Left ventricle myocardium inferior (tissue), 1 donor: ENCODE measurements around the gene UNC45A. TPM values are rescaled to one million over a fixed set of nuclear protein-coding genes. Genes with fewer than 3 reads are reported as not detected.
A peak's percentile ranks its signal among the peaks of the same experiment; 100 is the strongest.

ENCODE experiments used
- DNase-seq: peaks from one replicate; pipeline ENCODE4 v3.0.0-alpha.2; 2020
- H3K27ac ChIP-seq: fragments of 200-600 bp; replicated peaks from 2 replicates; pipeline ENCODE4 v1.8.0; 2021
- H3K27me3 ChIP-seq: fragments of 200-600 bp; 2 replicates; pipeline ENCODE4 v1.8.0; 2021; ENCODE audit warnings: low read depth
- H3K36me3 ChIP-seq: fragments of 200-600 bp; 2 replicates; pipeline ENCODE4 v1.8.0; 2021
- H3K4me1 ChIP-seq: fragments of 200-600 bp; 2 replicates; pipeline ENCODE4 v1.8.0; 2021
- H3K4me3 ChIP-seq: fragments of 200-600 bp; 2 replicates; pipeline ENCODE4 v1.8.0; 2021; ENCODE audit warnings: mild to moderate bottlenecking, moderate library complexity
- H3K9me3 ChIP-seq: fragments of 200-600 bp; replicated peaks from 2 replicates; pipeline ENCODE4 v1.8.0; 2021
- CTCF ChIP-seq: fragments of 200-600 bp; IDR thresholded peaks from 2 replicates; pipeline ENCODE4 v1.8.0; 2021; ENCODE audit warnings: antibody characterized with exemption, mild to moderate bottlenecking, borderline replicate concordance
- intact Hi-C: fragments of 100-400 bp; cut with micrococcal nuclease; formaldehyde crosslinking; loops from one replicate; pipeline ENCODE4 v1.11.0; 2022
- total RNA-seq: library from RNA; stranded (reverse); fragmentation: NEBNext Ultra II Directional; extraction: Animal tissue kit (Norgen Biotek cat#: 25700); gene quantifications from one replicate; pipeline ENCODE4 v1.2.1, GENCODE V29; 2021
- donor health status: DM: no; HTN: yes; CAD: no; lungs with severe emphysema.

UNC45A gene
- total RNA-seq, 1 donor from 2014 or later, result 21.9 TPM

- intact Hi-C loops, result no loop called here
- no peaks in the 10 kb centered on the region for H3K27me3 ChIP-seq
- no peaks in the 10 kb centered on the region for H3K9me3 ChIP-seq
- TF ChIP-seq CTCF, result peak; percentile 87
- H3K36me3 ChIP-seq, result peaks cover 27% of the 10 kb centered on the region
- H3K4me3 ChIP-seq, result peak overlapping the region; percentile 94
- H3K4me1 ChIP-seq, result peaks cover 58% of the 10 kb centered on the region
- peak overlapping the region; percentile 98 for H3K27ac ChIP-seq
- peak; percentile 76 for DNase-seq
Observed at GRCh38 chr15:90902040-90902839, 32.8 kb upstream of the UNC45A start.

GRCh38 chr15:90902840-90903732 is 32.0 kb upstream of the UNC45A start, which contains the start of gene MAN2A2:
Gene MAN2A2 (plus strand): TSS chr15:90903302. CDS start chr15:90904208, 906 bp downstream.
- peak within 1 kb of the TSS; percentile 94 for H3K4me3 ChIP-seq

GRCh38 chr15:90903733-90904536 is 31.1 kb upstream of the UNC45A start:
- Histone ChIP-seq H3K4me1 (peaks cover 75% of the 10 kb centered on the region), H3K27ac (peak overlapping the region; percentile 98), H3K9me3 (no peaks in the 10 kb centered on the region), H3K36me3 (peaks cover 38% of the 10 kb centered on the region), H3K4me3 (peak overlapping the region; percentile 94), H3K27me3 (no peaks in the 10 kb centered on the region)
- intact Hi-C loops, result no loop called here
- DNase-seq, result no peak
- no peak for TF ChIP-seq CTCF

More at GRCh38 chr15:90902840-90903732, 32.0 kb upstream of the UNC45A start, which contains the start of gene MAN2A2:
- peak within 1 kb of the TSS; percentile 98 for H3K27ac ChIP-seq
- no peaks in the 10 kb centered on the region for H3K27me3 ChIP-seq
- DNase-seq, result peak; percentile 68
- intact Hi-C loops, result no loop called here
- peaks cover 66% of the 10 kb centered on the region for H3K4me1 ChIP-seq
- no peak for TF ChIP-seq CTCF
- no peaks in the 10 kb centered on the region for H3K9me3 ChIP-seq
- peaks cover 34% of the 10 kb centered on the region for H3K36me3 ChIP-seq

GRCh38 chr15:90904746-90905145 is 30.3 kb upstream of the UNC45A start:
- Histone ChIP-seq H3K27me3 (no peaks in the 10 kb centered on the region), H3K9me3 (no peaks in the 10 kb centered on the region), H3K4me3 (no peak overlapping the region), H3K4me1 (peaks cover 83% of the 10 kb centered on the region), H3K36me3 (peaks cover 46% of the 10 kb centered on the region), H3K27ac (no peak overlapping the region)
- TF ChIP-seq CTCF, result no peak
- intact Hi-C loops, result no loop called here
- DNase-seq, result no peak
